GM19240 (cell line): ENCODE measurements around the gene ANKRD27.
"Not testable (repeated sequence)": the region's sequence is repeated elsewhere in the genome, so short reads cannot be mapped to it uniquely, and the experiment has no call there.

Source experiments
- DNase-seq: peaks from one replicate; pipeline ENCODE4 v3.0.0; 2011; ENCODE audit warnings: low spot score; ENCODE audit not compliant: insufficient read length

Gene ANKRD27

GRCh38 chr19:32674931-32675719 lies at the start of gene ANKRD27:
TSS of gene ANKRD27 (minus strand) at chr19:32675180. CDS start at chr19:32659015, 16,165 bp downstream.
- peak; percentile 91 for DNase-seq

DNA sequence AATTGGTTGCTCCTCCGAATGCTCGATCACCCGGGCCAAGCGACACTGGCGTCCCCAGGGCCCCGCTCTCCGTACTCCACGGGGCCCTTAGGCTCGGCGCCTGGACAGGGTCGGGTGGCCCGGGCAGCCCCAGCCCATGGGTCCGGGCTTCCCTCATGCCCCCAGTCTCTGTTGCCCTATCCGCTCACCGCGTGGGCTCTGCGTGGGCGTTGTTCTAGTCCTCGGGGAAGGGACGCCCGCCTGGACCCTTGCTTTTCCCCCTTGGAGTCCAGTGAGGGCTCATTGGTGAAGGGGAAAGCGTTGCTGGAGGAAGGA lies 45.9 kb upstream of the ANKRD27 start:
- DNase-seq, result no peak

- no peak for DNase-seq
Observed at GRCh38 chr19:32720216-32720935, 45.4 kb upstream of the ANKRD27 start.

DNA sequence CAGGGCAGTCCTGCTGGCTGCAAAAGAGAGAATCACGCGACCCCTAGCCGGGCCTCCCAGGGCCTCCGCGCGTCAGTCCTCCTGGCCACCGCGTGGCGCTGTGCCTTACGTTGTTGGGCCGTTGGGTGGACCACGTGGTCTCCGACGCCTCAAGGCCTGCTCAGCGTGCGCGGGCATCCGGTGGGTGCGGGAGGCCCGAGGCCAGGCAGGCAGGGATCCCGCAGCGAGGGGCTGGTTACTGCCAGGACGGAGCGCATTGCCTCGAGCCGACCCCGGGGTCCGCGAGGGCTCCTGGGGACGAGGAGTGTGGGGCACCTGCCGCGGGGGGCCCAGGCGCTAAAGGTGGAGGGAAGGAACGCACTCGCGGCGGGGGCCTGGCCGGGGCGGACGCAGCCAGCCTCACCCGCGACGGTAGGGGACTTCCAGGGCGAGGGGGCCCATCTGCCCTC lies 44.7 kb upstream of the ANKRD27 start, which contains the start of gene TDRD12:
Gene TDRD12, plus strand, starts transcription at position 157 of the 449 bp plus-strand sequence. CDS start 306 bp downstream, outside the sequence.
- DNase-seq, result no peak

DNA sequence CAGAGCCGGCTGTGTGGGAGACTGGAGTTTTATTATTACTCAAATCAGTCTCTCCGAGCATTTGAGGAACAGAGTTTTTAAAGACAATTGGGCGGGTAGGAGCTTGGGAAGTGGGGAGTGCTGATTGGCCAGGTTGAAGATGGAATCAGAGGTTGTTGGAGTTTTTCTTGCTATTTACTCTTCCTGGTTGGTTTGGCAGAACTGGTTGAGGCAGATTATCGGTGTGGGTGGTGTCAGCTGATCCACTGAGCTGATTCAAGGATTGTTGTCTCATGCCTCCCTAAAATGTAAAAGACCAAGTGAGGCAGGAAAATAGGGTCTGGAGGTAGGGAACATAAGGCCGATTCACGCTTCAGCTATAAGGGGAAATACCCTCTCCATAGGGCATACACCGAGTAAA lies 43.3 kb upstream of the ANKRD27 start:
- DNase-seq, result no peak

DNA sequence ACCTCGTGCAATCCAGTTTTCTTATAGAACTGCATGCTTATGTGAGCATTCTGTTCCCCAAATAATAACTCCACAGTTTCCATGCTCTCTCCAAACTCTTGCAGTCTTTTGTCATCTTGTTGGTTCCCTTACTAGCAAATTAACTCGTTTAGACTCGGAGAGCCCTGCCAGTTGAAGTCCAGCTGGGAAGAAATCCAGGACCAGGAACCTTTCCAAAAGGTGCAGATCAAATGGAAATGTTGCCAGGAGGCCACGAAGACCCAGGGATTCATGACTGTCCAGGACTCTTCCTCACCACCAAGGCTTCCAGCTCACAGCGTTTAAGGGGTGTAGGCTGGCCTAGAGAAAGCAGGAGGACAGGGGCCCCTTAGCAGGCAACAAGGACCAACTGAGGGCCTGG lies 42.5 kb upstream of the ANKRD27 start:
- DNase-seq, result no peak

DNA sequence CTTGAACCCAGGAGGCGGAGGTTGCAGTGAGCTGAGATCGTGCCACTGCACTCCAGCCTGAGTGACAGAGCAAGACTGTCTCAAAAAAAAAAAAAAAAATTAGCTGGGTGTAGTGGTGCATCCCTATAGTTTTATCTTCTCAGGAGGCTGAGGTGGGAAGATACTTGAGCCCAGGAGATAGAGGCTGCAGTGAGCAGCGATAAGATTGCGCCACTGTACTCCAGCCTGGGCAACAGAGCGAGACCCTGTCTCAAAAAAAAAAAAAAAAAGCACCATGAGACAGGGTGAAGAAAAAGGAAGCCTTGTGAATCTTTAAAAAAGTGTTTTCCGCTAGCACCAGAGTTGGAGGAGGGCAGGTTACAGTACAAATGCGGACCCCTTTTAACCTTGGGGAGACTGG lies 41.2 kb upstream of the ANKRD27 start:
- DNase-seq, result not testable (repeated sequence)

DNA sequence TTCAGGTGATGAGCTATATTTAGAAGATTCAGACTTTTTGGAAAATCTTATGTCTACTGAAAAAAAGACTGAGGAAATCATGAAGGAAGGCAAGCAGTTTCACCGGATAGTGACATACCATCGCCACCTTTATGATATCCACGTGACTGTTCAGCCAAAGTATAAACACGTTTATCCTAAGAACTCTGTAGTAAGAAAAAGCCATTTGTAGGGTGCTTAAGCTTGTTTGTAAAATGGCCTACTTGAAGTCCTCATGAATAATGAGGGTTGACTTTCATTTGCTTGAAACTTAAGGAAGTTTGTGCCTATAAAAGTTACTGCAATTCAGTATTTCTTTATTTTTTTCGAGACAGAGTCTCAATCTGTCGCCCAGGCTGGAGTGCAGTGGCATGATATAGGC lies 36.8 kb upstream of the ANKRD27 start:
- DNase-seq, result no peak

DNA sequence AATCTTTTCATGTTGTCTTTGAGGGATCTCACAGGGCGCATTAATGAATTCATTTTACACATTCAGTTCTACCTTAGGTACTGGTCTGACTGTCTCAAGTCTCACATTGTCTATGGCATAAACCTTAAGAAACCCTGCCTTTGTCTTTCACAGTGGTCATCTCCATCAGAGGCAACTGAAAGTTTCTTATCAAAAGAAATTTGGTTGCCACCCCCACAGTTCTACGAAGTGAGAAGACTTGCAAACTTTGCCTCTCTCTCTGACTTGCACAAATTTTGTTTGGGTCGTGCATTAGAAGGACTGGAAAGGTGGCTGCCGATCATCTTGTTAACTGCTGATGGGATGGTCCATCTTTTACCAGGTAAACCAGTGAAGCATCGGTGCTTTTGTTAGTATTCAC lies 34.1 kb upstream of the ANKRD27 start:
- no peak for DNase-seq

- no peak for DNase-seq
Observed at GRCh38 chr19:32708457-32708856, 33.5 kb upstream of the ANKRD27 start.

DNA sequence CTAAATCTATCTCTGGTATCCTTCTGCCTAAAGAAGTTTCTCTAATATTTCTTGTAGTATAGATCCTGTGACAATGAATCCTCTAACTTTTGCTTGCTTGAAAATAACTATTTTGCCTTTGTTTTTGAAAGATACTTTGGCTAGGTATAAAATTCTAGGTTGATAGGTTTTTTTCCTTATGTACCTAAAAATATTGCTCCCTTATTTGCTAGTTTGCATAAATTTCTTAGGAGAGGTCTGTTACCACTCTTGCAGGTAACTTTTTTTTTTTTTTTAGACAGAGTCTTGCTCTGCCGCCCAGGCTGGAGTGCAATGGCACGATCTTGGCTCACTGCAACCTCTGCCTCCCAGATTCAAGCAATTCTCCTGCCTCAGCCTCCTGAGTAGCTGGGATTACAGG lies 29.0 kb upstream of the ANKRD27 start:
- DNase-seq, result not testable (repeated sequence)

DNA sequence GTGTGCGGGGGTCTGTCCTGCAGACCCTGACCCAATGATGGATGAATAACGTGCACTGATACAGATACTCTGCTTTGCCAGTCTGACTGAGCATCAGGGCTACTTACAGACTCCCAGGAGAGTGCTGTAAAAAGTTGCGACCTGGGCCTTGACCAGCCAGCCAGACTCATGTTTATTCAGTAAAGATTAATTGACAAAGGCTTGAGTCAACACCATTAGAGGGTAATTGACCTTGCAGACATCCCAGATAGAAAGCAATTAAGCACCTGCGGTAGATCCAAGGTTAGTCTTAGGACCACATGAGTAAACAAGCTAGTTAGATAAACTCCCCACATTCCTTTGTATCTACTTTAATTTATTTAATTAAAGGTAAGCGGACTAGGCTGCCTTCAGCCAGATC lies 27.0 kb upstream of the ANKRD27 start:
- no peak for DNase-seq

DNA sequence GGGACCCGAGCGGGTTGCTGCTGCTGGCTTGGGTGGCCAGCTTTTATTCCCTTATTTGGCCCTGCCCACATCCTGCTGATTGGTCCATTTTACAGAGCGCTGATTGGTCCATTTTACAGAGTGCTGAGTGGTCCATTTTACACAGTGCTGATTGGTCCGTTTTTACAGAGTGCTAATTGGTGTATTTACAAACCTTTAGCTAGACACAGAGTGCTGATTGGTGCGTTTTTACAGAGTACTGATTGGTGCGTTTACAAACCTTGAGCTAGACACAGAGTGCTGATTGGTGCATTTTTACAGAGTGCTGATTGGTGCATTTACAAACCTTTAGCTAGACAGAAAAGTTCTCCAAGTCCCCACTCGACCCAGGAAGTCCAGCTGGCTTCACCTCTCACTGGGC lies 25.1 kb upstream of the ANKRD27 start:
- not testable (repeated sequence) for DNase-seq

- not testable (repeated sequence) for DNase-seq
Observed at GRCh38 chr19:32696771-32697170, 21.8 kb upstream of the ANKRD27 start.

- not testable (repeated sequence) for DNase-seq
Observed at GRCh38 chr19:32695506-32695905, 20.5 kb upstream of the ANKRD27 start.

GRCh38 chr19:32694851-32695250 lies 19.9 kb upstream of the ANKRD27 start:
- not testable (repeated sequence) for DNase-seq

GRCh38 chr19:32694316-32694715 lies 19.3 kb upstream of the ANKRD27 start:
- not testable (repeated sequence) for DNase-seq

- not testable (repeated sequence) for DNase-seq
Observed at GRCh38 chr19:32693151-32694108, 18.4 kb upstream of the ANKRD27 start.

DNA sequence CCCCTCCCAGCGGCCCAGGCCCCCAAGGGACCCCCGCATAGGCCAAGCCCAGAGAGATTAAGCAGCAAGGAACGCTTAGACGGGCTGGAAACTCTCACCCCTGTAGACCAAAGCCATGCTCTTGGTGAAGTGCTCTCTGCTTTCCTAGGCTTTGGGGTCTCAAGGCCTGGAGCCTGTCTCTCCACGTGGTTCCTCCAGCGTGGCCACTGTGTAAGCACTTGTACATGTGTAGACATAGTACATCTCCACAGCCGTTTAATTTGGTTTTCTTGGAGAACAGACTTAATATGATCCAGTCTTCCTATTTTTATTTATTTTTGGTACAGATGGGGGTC lies 17.7 kb upstream of the ANKRD27 start:
- no peak for DNase-seq

- DNase-seq, result peak; percentile 23
Observed at GRCh38 chr19:32691952-32692726, 17.2 kb upstream of the ANKRD27 start.
